Measurements from ENCODE around the gene EHD1. TPM values are rescaled to one million over a fixed set of nuclear protein-coding genes. Genes with fewer than 3 reads are reported as not detected.

The EHD1 gene
- polyA plus RNA-seq, 1 experiment: 56.1 TPM

GRCh38 chr11:64900263-64900678, 21.9 kb upstream of the EHD1 start:
- ChIA-PET CTCF (interaction anchor here (0.5 to 0.6 kb wide), 2 partner anchors 12 to 101 kb away, joined by 3 to 6 read pairs; no protein-coding TSS in a partner anchor), POLR2A (no interaction called here)
- Histone ChIP-seq H3K4me3 (ENCODE audit: low read depth, low read length) (no peak overlapping the region), H3K27me3 (ENCODE audit: control insufficient read depth, insufficient read depth, low read length) (no peaks in the 10 kb centered on the region), H3K9me3 (ENCODE audit: control insufficient read depth, insufficient read depth, low read length) (no peaks in the 10 kb centered on the region; the same call in 1 of the 2 replicates), H3K27ac (ENCODE audit: low read depth, low read length) (no peak overlapping the region)
- DNase-seq (ENCODE audit: low read depth, low spot score): no peak
- no peak for TF ChIP-seq CTCF (IDR thresholded peaks at IDR 0.05; ENCODE audit: low read depth, low read length)

GRCh38 chr11:64898541-64898940, 20.1 kb upstream of the EHD1 start:
- no peak overlapping the region for H3K27ac ChIP-seq (ENCODE audit: low read depth, low read length)
- H3K4me3 ChIP-seq (ENCODE audit: low read depth, low read length): no peak overlapping the region
- no peak for TF ChIP-seq CTCF (IDR thresholded peaks at IDR 0.05; ENCODE audit: low read depth, low read length)
- DNase-seq (ENCODE audit: low read depth, low spot score): no peak
- ChIA-PET CTCF (no interaction called here), POLR2A (interaction anchor here (0.6 kb wide), 1 partner anchor 55 kb away, joined by 4 read pairs; no protein-coding TSS in a partner anchor)
- H3K27me3 ChIP-seq (ENCODE audit: control insufficient read depth, insufficient read depth, low read length): no peaks in the 10 kb centered on the region
- no peaks in the 10 kb centered on the region; the same call in 1 of the 2 replicates for H3K9me3 ChIP-seq (ENCODE audit: control insufficient read depth, insufficient read depth, low read length)

GRCh38 chr11:64898076-64898445, 19.6 kb upstream of the EHD1 start:
- CTCF ChIA-PET: no interaction called here
- Histone ChIP-seq H3K27me3 (ENCODE audit: control insufficient read depth, insufficient read depth, low read length) (no peaks in the 10 kb centered on the region), H3K27ac (ENCODE audit: low read depth, low read length) (no peak overlapping the region), H3K4me3 (ENCODE audit: low read depth, low read length) (no peak overlapping the region), H3K9me3 (ENCODE audit: control insufficient read depth, insufficient read depth, low read length) (no peaks in the 10 kb centered on the region; the same call in 1 of the 2 replicates)
- DNase-seq (ENCODE audit: low read depth, low spot score): no peak
- POLR2A ChIA-PET: interaction anchor here (0.6 kb wide), 1 partner anchor 56 kb away, joined by 4 read pairs; no protein-coding TSS in a partner anchor
- TF ChIP-seq CTCF (IDR thresholded peaks at IDR 0.05; ENCODE audit: low read depth, low read length): no peak

GRCh38 chr11:64897381-64898075, 19.1 kb upstream of the EHD1 start:
- no peaks in the 10 kb centered on the region for H3K27me3 ChIP-seq (ENCODE audit: control insufficient read depth, insufficient read depth, low read length)
- no peak overlapping the region for H3K27ac ChIP-seq (ENCODE audit: low read depth, low read length)
- no peak for TF ChIP-seq CTCF (IDR thresholded peaks at IDR 0.05; ENCODE audit: low read depth, low read length)
- POLR2A ChIA-PET: interaction anchor here (0.7 kb wide), 1 partner anchor 99 kb away, joined by 5 read pairs; the partner anchor contains the start of gene BATF2
- no peaks in the 10 kb centered on the region; the same call in 1 of the 2 replicates for H3K9me3 ChIP-seq (ENCODE audit: control insufficient read depth, insufficient read depth, low read length)
- DNase-seq (ENCODE audit: low read depth, low spot score): no peak
- CTCF ChIA-PET: interaction anchor here (1.1 kb wide), 1 partner anchor 10 kb away, joined by 4 read pairs; no protein-coding TSS in a partner anchor
- no peak overlapping the region for H3K4me3 ChIP-seq (ENCODE audit: low read depth, low read length)

- ChIA-PET POLR2A (interaction anchor here (0.6 to 0.7 kb wide), 2 partner anchors 70 to 100 kb away, joined by 3 to 5 read pairs; partner anchors contain the start of gene BATF2), CTCF (interaction anchor here (1.1 kb wide), 1 partner anchor 9 kb away, joined by 4 read pairs; no protein-coding TSS in a partner anchor)
- Histone ChIP-seq H3K27ac (ENCODE audit: low read depth, low read length) (no peak overlapping the region), H3K4me3 (ENCODE audit: low read depth, low read length) (no peak overlapping the region), H3K9me3 (ENCODE audit: control insufficient read depth, insufficient read depth, low read length) (no peaks in the 10 kb centered on the region; the same call in 1 of the 2 replicates), H3K27me3 (ENCODE audit: control insufficient read depth, insufficient read depth, low read length) (no peaks in the 10 kb centered on the region)
- DNase-seq (ENCODE audit: low read depth, low spot score): no peak
- no peak for TF ChIP-seq CTCF (IDR thresholded peaks at IDR 0.05; ENCODE audit: low read depth, low read length)
Observed at GRCh38 chr11:64896448-64897022, 18.1 kb upstream of the EHD1 start.

All from AG04450 (cell line).